IPS-NIHi7 (cell line): Measurements from ENCODE around the gene BRSK2.
A peak's percentile ranks its signal among the peaks of the same experiment; 100 is the strongest.
"Not testable (repeated sequence)": the region's sequence is repeated elsewhere in the genome, so short reads cannot be mapped to it uniquely, and the experiment has no call there.

Experiments
- DNase-seq: peaks from one replicate; pipeline ENCODE4 v3.0.0; 2012; ENCODE audit warnings: mixed read lengths; ENCODE audit errors: extremely low spot score

The BRSK2 gene

DNA sequence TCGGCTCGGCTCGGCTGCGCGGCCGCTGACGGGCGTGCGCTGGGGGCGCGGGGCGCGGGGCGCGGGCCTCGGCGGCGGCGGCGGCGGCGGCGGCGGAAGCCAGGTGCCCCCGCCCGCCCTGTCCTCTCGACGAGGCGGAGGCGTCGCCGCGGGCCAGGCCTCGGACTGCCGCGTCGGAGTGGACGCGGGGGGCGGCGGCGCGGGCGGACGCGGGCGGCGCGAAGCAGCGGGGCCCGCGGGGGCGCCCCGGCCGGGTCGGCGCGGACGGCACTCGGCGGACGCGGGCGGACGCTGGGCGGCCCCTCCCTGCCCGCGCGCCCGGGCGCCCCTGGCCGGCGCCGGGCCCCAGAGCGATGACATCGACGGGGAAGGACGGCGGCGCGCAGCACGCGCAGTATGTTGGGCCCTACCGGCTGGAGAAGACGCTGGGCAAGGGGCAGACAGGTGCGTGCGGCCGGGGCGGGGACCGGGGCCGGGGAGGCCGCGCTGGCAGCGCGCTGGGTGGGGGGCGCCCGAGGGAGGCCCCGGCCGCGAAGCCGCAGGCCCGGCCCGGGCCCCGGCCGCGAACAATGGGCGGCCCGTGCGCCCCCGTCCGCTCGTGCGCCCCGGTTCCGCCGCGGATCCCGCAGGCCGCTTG, at the start of gene BRSK2:
TSS of gene BRSK2 (plus strand) at position 3 of the 637 bp plus-strand sequence. CDS start at position 354, 351 bp downstream.
- no peak for DNase-seq

DNA sequence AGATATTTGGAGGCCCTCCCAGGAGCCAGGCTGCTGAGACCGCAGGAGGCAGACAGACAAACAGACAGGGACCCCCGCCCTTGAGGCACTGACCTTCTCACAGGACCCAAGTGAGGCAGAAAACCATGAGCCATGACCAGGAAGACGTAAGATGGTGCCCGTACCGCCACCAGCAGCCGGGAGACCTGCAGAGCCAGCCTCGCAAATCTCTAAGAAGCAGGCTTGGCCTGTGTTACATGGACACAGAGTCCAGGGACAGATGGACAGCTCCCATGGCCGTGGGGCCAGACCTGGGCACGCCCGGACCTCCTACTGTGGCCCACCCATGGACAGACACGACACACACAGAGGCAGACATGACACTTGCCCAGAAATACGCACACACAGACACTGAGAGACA, 49.6 kb upstream of the BRSK2 start:
- DNase-seq = no peak

DNA sequence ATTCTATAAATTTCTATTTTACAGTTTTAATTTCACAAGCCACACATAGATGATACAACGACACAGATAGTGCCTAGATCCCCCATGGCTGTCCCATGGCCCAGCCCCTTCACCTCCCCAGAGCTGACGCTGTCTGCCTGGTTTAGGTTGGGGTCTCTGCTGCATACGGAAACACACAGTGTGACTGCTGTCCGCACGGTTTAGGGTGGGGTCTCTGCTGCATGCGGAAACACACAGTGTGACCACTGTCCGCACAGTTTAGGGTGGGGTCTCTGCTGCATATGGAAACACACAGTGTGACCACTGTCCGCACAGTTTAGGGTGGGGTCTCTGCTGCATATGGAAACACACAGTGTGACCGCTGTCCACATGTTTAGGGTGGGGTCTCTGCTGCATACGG, 48.5 kb upstream of the BRSK2 start:
- not testable (repeated sequence) for DNase-seq

DNA sequence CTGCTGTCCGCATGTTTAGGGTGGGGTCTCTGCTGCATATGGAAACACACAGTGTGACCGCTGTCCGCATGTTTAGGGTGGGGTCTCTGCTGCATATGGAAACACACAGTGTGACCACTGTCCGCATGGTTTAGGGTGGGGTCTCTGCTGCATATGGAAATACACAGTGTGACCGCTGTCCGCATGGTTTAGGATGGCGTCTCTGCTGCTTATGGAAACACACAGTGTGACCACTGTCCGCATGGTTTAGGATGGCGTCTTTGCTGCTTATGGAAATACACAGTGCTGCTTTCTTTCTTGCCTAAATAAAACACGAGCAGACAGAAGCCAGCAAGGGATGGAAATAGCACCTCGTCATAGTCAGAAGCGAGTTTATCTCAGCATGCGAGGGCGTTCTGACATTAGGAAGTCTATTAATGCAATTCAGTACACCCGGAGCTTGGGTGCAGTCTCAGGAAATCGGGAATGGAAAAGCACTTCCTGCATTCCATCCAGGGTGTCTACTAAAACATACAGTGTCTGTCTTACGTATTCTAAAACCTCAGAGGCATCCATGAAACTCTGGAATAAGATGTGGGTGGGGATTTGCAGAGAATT, 47.7 kb upstream of the BRSK2 start:
- DNase-seq = no peak

DNA sequence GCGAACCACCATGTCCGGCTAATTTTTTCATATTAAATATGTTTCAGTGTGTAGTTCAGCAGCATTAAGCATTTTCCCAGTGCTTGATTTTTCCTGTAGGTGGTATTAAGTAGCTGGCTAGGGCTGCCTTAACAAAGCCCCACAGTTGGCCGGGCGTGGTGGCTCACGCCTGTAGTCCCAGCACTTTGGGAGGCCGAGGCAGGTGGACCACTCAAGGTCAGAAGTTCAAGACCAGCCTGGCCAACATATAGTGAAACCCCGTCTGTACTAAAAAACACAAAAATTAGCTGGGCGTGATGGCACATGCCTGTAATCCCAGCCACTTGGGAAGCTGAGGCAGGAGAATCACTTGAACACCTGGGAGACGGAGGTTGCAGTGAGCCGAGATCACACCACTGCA, 46.8 kb upstream of the BRSK2 start:
- DNase-seq = no peak

DNA sequence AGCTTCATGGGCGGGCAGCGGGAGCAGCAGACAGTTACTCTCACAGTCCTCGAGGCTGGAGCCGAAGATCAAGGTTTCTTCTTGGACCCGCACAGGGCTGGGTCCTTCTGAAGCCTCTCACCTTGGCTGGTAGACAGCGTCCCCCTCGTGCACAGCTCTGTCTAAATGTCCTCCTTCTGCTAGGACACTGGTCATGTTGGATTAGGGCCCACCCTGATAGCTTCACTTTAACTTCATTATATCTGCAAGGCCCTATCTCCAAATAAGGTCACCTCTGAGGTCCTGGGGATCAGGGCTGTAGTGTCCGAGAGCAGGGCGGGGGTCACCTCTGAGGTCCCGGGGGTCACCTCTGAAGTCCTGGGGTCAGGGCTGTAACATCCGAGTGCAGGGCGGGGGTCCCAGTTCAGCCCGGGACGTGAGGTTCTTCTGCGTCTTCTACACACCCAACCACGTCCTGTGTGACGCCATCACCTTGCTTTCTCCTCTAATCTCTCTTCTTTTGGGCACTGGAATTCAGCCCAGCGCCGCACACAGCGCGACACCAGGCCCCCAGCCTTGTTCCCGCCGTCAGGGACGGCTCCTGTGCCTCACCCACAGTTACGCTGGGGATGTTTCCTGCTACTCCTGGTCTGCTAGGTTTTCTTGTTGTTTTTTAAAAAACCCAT, 46.2 kb upstream of the BRSK2 start:
- DNase-seq = no peak

DNA sequence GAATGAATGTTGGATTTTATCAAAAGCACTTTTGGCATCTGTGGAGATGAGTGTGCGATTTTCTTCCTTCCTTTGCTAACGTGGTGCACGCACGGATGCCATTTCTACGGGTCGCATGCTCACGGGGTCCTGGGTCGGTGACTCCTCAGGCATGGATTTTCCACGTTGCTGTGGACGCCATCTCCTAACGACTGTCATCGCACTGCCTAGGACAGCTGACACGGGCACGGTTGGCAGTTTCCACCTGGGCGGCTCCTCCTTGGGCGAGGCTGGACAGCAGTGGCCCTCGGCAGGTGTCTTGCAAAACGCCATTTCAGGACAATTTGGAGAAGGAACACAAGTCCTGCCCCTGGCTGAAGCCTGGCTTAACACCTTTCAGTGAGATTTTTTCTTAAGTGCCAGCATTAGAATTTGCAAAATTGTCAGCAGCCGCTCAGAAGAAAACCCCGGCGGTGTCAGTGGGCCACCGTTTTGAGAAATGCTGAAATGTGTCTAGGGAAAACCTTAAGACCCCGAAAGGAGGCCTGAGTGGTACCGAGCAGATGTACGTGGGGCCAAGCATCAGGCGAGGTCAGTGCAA, 45.6 kb upstream of the BRSK2 start:
- no peak for DNase-seq

DNA sequence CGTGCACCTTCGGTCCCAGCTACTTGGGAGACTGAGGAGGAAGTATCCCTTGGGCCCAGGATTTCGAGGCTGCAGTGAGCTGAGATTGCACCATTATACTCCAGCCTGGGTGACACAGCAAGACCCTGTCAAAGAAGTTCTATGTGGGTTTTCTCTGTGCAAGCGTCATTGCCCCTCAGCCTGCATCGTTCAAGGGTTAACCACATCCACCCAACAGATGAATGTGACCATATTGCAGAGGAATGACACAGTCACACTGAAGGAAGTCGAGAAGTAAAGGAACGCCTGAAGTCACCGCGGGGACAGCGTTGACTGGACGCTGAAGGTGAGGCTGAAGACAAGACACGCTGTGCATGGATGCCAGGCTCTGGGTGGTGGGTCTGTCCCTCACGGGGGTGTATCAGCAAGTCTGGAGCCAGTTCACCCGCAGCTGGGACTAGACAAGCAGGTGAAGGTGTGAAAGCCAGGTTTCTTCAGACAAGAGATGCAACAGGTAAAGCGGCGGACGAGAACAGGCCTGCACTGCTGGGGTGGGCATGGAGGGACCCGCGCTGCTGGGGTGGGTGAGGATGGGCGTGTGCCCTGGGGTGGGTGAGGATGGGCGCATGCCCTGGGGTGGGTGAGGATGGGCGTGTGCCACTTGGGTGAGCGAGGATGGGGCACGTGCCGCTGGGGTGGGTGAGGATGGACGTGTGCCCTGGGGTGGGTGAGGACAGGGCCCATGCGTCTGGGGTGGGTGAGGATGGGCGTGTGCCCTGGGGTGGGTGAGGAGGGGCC, 43.8 kb upstream of the BRSK2 start:
- no peak for DNase-seq

DNA sequence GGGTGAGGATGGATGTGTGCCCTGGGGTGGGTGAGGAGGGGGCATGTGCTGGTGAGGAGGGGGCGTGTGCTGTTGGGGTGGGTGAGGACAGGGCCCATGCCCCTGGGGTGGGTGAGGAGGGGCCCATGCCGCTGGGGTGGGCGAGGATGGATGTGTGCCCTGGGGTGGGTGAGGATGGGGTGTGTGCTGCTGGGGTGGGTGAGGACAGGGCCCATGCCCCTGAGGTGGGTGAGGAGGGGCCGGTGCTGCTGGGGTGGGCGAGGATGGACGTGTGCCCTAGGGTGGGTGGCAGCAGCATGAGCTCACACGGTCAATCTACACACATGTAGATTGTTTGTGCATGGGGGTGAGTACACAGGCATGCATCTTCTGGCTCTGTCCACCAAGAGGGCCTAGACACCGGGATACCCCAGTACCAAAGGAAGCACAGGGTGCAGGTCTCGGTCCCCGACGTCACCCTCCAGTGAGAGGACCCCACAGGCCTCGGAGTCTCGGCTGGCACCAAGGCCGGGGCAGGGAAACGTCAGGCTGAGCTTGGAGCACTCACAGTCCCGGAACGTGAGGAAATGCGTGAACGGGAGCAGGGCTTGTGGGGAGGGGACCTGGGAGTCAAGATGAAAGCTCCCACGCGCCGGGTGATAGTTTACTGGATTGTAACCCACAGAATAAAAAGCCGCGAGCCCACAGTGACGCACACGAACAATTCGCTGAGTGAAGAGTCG, 42.9 kb upstream of the BRSK2 start:
- no peak for DNase-seq

DNA sequence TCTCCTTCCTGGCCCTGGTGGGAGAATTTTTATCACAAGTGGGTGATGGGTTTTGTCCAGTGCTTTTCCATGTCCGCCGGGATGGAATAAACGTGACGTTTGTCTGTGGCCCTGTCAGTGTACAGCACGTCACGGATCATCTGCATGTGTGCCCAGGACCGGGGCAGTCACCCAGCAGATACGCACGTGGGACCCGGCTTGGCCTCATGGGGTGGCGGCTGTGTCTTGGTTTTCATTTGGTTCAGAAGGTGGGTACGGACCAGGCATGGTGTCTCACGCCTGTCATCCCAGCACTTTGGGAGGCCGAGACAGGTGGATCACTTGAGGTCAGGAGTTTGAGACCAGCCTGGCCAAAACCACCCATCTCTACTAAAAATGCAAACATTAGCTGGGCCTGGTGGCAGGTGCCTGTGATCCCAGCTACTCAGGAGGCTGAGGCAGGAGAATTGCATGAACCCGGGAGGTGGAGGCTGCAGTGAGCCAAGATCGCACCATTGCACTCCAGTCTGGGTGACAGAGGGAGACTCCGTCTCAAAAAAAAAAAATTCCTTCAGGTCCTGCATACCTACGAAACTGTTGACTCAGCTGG, 42.2 kb upstream of the BRSK2 start:
- DNase-seq = not testable (repeated sequence)

DNA sequence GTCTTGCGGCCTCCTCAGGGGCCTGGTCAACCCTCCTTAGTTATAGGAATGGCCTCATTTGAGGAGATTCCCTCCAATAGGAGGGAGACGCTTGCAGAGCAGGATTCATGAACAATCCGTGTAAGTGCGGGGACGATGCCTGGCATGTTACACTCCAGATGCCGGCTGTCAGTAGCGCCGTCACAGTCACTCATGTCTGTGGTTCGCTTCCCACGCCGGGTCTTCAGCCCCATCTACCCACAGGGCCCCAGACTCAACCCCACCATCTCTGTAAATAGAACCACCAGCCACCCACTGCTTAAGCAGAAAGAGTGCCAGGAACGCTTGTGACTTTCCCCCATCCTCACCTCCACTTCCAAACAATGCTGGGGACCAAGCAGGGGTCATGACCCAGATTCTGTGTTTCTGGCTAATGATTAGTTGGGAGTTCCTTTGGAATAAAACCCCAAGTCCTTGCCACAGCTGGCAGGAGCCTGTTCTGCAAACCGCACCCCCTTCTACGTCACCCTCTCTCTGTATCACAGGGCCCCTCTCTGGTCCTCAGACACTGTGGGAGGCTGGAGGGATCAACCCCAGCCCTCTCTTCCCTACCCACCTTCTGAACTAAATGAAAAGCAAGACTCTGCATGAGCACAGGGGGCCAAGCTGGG, 41.5 kb upstream of the BRSK2 start:
- no peak for DNase-seq

DNA sequence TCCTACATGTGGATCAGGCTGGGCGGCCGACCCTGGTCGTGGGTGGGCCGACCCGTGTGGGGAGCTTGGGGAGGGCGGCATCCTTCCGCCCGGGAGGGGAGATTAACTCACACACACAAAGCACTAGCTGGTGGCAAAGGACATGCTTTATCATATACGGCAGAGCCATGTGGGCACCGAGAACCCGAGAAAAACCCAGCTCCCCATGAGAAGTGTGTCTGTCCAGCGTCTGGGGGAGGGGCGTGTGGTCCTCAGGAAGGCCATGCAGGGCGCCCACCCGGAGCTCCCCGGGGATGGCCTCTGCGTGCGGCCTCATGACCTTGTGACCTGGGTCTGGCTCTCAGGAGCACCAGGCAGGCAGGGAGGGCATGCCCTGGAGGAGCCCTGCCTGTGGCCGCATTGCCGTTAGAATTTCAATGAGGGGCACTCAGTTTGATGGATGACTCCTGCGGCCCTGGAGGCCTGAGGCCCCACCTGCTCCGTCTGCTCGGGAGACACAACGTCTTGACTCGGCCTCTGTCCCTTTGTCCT, 40.9 kb upstream of the BRSK2 start:
- peak; percentile 18 for DNase-seq

DNA sequence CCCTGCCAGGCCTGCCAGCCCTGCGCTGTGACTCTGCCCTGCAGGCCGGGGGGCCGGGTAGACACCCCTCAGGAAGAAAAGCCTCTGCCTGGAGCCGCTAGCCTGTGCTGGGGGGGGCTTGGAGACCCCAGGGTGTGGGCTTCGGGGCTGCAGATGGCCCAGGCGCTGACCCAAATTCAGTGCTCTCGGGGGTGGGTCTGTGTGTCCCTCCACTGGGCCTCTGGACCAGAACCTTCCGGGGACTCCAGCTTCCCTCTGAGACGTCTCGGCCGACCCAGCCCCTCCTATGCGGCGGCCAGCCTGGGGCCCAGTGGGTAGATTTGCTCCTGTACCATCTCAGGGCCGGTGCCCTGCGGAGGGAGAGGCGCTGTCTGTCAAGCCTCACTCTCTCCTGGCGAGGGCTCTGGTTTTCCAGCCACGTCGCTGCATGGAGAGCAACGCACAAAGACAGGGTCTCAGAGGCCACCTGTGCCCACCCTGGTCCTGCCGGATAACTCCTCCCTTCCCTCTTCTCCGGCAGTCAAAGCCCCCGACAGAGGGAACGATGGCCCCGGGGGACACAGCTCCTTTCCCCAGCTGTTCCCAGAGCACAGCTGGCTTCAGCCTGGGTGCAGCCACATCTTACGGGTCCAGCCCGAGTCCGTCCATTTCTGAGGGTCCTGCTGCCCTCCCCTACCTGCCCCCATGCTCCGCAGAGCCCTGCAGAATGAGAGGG, 40.2 kb upstream of the BRSK2 start:
- DNase-seq = no peak

DNA sequence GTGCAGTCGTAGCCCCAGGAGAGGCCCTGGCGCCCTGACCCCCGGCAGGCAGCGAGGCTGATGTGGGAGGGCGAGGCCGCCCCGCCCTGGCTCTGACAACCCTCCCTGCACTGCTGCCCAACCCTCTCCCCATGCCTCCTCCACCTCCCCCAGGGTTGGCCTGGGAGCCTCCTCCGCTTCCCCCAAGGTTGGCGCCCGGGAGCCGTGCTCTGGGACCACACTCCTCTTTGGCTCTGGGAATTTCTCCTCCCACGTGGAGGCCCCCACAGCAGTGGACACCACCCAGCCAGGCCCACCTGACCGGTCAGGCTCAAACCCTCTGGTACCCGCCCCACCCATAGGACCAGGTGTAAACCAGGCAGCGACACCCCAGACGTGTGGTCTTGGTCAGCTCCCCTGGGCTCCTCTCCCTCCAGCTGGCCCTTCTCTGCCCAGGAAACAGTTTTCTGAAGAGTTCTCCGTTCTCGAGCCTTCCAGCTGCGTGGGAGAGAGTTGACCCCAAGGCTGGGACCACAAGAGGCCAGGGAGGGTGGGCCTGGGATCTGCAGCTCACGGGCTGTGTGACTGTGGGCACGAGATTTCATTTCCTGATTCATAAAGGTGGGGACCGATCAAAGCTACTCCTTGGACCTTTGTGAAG, 39.5 kb upstream of the BRSK2 start:
- DNase-seq = no peak

DNA sequence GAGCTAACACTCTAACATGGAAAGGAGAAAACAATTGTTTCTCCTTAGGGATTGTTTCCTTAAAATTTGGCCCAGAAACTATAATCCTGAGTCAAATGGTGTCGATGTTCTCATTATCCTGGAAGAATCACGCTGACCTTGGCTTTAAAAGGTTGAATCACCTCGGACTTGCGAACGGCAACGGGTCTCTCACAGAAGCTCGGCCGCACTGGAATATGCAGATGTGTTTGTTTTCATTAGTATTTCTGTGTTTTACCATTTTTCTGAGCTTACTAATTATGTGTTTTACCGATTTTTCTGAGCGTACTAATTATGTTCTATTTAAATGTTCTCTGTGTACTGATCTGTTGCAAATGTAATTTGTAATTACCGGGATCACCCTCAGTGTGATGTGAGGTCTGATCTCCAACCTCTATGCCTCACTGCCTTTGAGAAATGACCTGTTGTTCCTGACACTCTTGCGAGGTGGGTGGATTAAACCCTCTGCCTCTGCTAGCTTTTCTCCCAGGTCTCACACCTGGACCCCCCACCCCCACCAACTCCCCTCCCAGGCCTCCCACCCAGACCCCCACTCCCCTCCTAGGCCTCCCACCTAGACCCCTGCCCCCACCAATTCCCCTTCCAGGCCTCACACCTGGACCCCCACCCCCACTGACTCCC, 38.3 kb upstream of the BRSK2 start:
- DNase-seq = no peak

DNA sequence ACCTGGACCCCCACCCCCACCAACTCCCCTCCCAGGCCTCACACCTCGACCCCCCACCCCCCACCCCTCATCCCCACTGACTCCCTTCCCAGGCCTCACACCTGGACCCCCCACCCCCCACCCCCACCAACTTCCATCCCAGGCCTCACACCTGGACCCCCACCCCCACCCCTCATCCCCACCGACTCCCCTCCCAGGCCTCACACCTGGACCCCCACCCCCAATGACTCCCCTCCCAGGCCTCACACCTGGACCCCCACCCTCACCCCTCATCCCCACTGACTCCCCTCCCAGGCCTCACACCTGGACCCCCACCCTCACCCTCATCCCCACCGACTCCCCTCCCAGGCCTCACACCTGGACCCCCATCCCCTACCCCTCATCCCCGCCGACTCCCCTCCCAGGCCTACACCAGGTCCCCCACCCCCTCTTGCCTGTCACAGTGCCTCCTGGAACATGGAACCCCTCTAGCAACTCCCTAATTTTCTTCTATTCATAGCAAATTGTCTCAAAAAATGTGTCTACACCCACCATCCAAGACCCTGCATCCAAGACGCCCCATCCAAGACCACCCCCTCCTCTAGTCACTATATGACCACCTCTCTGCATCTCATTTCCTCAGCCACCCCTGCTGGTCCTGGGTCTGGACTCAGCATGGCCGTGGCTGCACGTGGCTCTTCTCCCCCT, 36.9 kb upstream of the BRSK2 start:
- DNase-seq = no peak

DNA sequence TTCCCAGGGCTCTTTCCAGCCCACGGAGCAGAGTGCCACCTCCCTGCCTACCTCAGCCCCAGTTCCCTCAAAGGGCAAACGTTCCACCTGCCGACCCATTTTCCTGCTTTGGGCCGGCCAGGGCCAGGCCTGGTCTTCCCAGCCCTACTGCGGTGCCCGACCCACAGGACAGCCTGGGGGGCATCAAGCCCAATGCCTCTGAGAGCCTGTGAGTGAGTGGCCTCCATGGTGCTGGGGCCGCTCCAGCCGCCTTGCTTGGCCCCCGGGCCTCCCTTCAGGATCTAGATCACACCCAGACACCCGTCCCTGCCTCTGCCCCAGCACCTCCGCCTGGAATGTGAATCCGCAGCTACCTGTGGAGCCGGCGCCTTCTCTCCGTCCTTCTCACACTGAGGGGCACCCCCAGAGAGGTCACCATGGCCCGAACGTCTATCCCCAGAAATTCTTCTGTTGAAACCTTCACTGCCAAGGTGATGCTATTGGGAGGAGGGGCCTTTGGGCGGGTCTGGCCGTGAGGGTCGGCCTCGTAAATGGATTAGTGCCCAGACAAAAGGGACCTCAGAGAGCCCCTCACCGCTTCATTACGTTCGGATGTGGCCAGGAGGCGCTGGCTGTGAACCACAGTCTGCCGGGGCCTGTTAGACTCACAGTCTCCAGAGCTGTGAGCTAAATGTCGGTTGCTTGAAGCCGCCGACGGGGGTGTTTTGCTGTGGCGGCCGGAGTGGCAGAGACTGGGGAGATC, 36.2 kb upstream of the BRSK2 start:
- no peak for DNase-seq
